GM23338 (cell line): Measurements from ENCODE around the gene SLC4A7. TPM values are rescaled to one million over a fixed set of nuclear protein-coding genes. Genes with fewer than 3 reads are reported as not detected.

Source experiments
- ATAC-seq: fragments of 200-7000 bp; cut with Tn5 transposase; 3 replicates; pipeline ENCODE4 v1.9.1; 2020
- DNase-seq: peaks from one replicate; pipeline ENCODE4 v3.0.0-alpha.2; 2015; ENCODE audit warnings: low spot score
- H2AFZ ChIP-seq: fragments of 200-600 bp; sonication (generic); 2 replicates; pipeline ENCODE4 v1.8.0; 2016; ENCODE audit warnings: antibody characterized with exemption, mild to moderate bottlenecking, moderate library complexity
- H3F3A ChIP-seq: fragments of 200-600 bp; sonication (generic); replicated peaks from 2 replicates; pipeline ENCODE4 v1.8.0; 2017; ENCODE audit warnings: antibody characterized with exemption, mixed run types, low read depth
- H3K27ac ChIP-seq: fragments of 200-600 bp; sonication (generic); 2 replicates; pipeline ENCODE4 v1.6.1; 2016; ENCODE audit warnings: low read depth
- H3K27me3 ChIP-seq: fragments of 200-600 bp; sonication (generic); 2 replicates; pipeline ENCODE4 v1.8.0; 2016; ENCODE audit warnings: mild to moderate bottlenecking, mixed run types, moderate library complexity; ENCODE audit not compliant: insufficient read depth
- H3K36me3 ChIP-seq: fragments of 200-600 bp; sonication (generic); 2 replicates; pipeline ENCODE4 v1.8.0; 2016; ENCODE audit warnings: mild to moderate bottlenecking; ENCODE audit not compliant: insufficient read depth
- H3K4me1 ChIP-seq: fragments of 200-600 bp; sonication (generic); 2 replicates; pipeline ENCODE4 v1.8.0; 2016; ENCODE audit warnings: mild to moderate bottlenecking, moderate library complexity; ENCODE audit not compliant: insufficient read depth
- H3K4me2 ChIP-seq: fragments of 200-600 bp; sonication (generic); 2 replicates; pipeline ENCODE4 v1.7.1; 2017; ENCODE audit warnings: mixed run types
- H3K4me3 ChIP-seq: fragments of 200-600 bp; sonication (generic); 2 replicates; pipeline ENCODE4 v1.6.1; 2016; ENCODE audit warnings: mixed run types
- H3K79me2 ChIP-seq: fragments of 200-600 bp; sonication (generic); replicated peaks from 2 replicates; pipeline ENCODE4 v1.8.0; 2017; ENCODE audit warnings: mild to moderate bottlenecking; ENCODE audit not compliant: insufficient read depth
- H3K9me2 ChIP-seq: fragments of 200-600 bp; sonication (generic); 2 replicates; pipeline ENCODE4 v1.8.0; 2017; ENCODE audit not compliant: insufficient read depth
- H4K20me1 ChIP-seq: fragments of 200-600 bp; sonication (generic); replicated peaks from 2 replicates; pipeline ENCODE4 v1.8.0; 2017; ENCODE audit warnings: mild to moderate bottlenecking; ENCODE audit not compliant: insufficient read depth
- H3K27ac Mint-ChIP-seq: 2 replicates; pipeline ENCODE4 v1.8.0; 2020; ENCODE audit warnings: inconsistent platforms, mild to moderate bottlenecking, moderate library complexity, mixed read lengths
- H3K27me3 Mint-ChIP-seq: 3 replicates; pipeline ENCODE4 v1.8.0; 2022; ENCODE audit warnings: low read depth, mild to moderate bottlenecking, moderate library complexity, mixed read lengths, inconsistent platforms; ENCODE audit not compliant: insufficient read depth, poor library complexity
- H3K36me3 Mint-ChIP-seq: 3 replicates; pipeline ENCODE4 v1.8.0; 2021; ENCODE audit warnings: low read depth, mild to moderate bottlenecking, inconsistent platforms, moderate library complexity, mixed read lengths
- H3K4me1 Mint-ChIP-seq: 3 replicates; pipeline ENCODE4 v1.8.0; 2020; ENCODE audit warnings: mild to moderate bottlenecking, inconsistent platforms, mixed read lengths
- H3K4me3 Mint-ChIP-seq: 3 replicates; pipeline ENCODE4 v1.8.0; 2021; ENCODE audit warnings: moderate library complexity, mild to moderate bottlenecking, inconsistent platforms, mixed read lengths
- H3K9me3 Mint-ChIP-seq: 3 replicates; pipeline ENCODE4 v1.8.0; 2020; ENCODE audit warnings: moderate library complexity, mild to moderate bottlenecking, inconsistent platforms, mixed read lengths
- CREB1 ChIP-seq: fragments of 250-450 bp; sonication (Bioruptor Pico); IDR thresholded peaks from 2 replicates; pipeline ENCODE4 v1.5.0; 2020; ENCODE audit warnings: low read depth, mild to moderate bottlenecking, moderate library complexity
- EZH2 ChIP-seq: fragments of 200-600 bp; sonication (generic); IDR thresholded peaks from one replicate; pipeline ENCODE4 v1.8.0; 2017; ENCODE audit warnings: antibody characterized with exemption, mild to moderate bottlenecking, low read depth; ENCODE audit not compliant: unreplicated experiment
- EZH2phosphoT487 ChIP-seq: fragments of 200-600 bp; sonication (generic); IDR thresholded peaks from one replicate; pipeline ENCODE4 v1.8.1; 2018; ENCODE audit warnings: antibody characterized with exemption; ENCODE audit not compliant: unreplicated experiment
- JUNB ChIP-seq: IDR thresholded peaks from one replicate; pipeline ENCODE4 v1.6.1; 2016; ENCODE audit warnings: antibody characterized with exemption; ENCODE audit not compliant: unreplicated experiment
- NANOG ChIP-seq: IDR thresholded peaks from 2 replicates; pipeline ENCODE4 v1.6.1; 2016; ENCODE audit warnings: antibody characterized with exemption, borderline replicate concordance
- POLR2AphosphoS5 ChIP-seq: IDR thresholded peaks from 2 replicates; pipeline ENCODE4 v1.6.1; 2016; ENCODE audit warnings: antibody characterized with exemption, low read depth
- STAT1 ChIP-seq: IDR thresholded peaks from one replicate; pipeline ENCODE4 v1.6.1; 2016; ENCODE audit warnings: antibody characterized with exemption; ENCODE audit not compliant: unreplicated experiment
- ZNF114 ChIP-seq: fragments of 250-450 bp; sonication (Bioruptor Pico); IDR thresholded peaks from 2 replicates; pipeline ENCODE4 v1.5.0; 2020; ENCODE audit warnings: mild to moderate bottlenecking, moderate library complexity
- ZNF331 ChIP-seq: fragments of 250-450 bp; sonication (Bioruptor Pico); IDR thresholded peaks from 2 replicates; pipeline ENCODE4 v1.5.0; 2020; ENCODE audit warnings: low read depth, mild to moderate bottlenecking, moderate library complexity
- polyA plus RNA-seq: library from polyadenylated mRNA; unstranded; fragments of >200 nt; fragmentation: Nextera tagmentation; extraction: Ambion mirVana; gene quantifications from 2 replicates; pipeline ENCODE4 v1.2.1, GENCODE V29; 2016
- total RNA-seq: library from RNA; depleted of rRNA; stranded (reverse); fragments of >200 nt; shearing (Covaris generic); gene quantifications from 2 replicates; pipeline ENCODE4 v1.2.3, GENCODE V29; 2014
- TF ChIP-seq, protein P1 (sequence below), 2 experiments: fragments of 200-600 bp in 1 of 2; sonication (generic) in 1 of 2; conservative IDR thresholded peaks; 2 replicates each; pipeline versions ENCODE4 v1.5.1 to v1.6.1; 2016 to 2017; ENCODE audit warnings: antibody characterized with exemption in 2 of 2, low read depth in 2 of 2, mild to moderate bottlenecking in 2 of 2, moderate library complexity in 1 of 2
- TF ChIP-seq, protein P2 (sequence below): IDR thresholded peaks from one replicate; pipeline ENCODE4 v1.6.1; 2018; ENCODE audit warnings: antibody characterized with exemption; ENCODE audit not compliant: unreplicated experiment
- TF ChIP-seq, protein P3 (sequence below): IDR thresholded peaks from 2 replicates; pipeline ENCODE4 v1.6.1; 2016; ENCODE audit warnings: antibody characterized with exemption

Gene SLC4A7
- total and polyA plus RNA-seq, 2 experiments from 2014 or later: 44.4 to 101 TPM

DNA sequence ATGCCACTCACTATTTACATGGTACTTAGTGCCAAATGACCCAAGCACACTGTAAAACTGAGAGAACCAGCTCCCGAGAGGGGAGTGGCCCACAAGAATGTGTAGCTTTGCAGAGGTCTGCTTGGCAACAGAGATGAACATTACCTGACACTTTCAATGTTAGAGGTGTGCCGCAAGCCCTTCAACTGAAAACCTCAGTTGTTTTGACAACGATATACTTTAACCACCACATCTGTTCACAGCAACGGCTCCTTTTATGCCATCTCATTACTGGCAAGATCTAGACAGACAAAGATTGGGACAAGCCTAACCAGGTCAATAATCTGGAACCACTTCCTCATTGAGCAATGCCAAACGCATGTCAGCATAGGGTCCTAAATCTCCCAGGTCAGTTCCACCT, 138.7 kb downstream of the SLC4A7 start:
- no peak overlapping the region for H3K27ac Mint-ChIP-seq
- no peaks in the 10 kb centered on the region for H3K27me3 ChIP-seq
- no peak for DNase-seq
- no peaks in the 10 kb centered on the region for H4K20me1 ChIP-seq
- H3K36me3 ChIP-seq: no peaks in the 10 kb centered on the region
- no peak overlapping the region for H3K4me3 ChIP-seq
- H3K9me2 ChIP-seq: no peaks in the 10 kb centered on the region
- no peaks in the 10 kb centered on the region for H3K4me1 Mint-ChIP-seq
- no peaks in the 10 kb centered on the region for H3K4me1 ChIP-seq
- no peak overlapping the region for H3K4me2 ChIP-seq
- H2AFZ ChIP-seq: no peak overlapping the region
- H3K79me2 ChIP-seq: no peaks in the 10 kb centered on the region
- H3K36me3 Mint-ChIP-seq: no peaks in the 10 kb centered on the region
- no peaks in the 10 kb centered on the region for H3K27me3 Mint-ChIP-seq
- no peak overlapping the region for H3K27ac ChIP-seq
- H3F3A ChIP-seq: no peaks in the 10 kb centered on the region
- no peak for ATAC-seq
- TF ChIP-seq EZH2phosphoT487: no peak
- TF ChIP-seq, protein P1, sequence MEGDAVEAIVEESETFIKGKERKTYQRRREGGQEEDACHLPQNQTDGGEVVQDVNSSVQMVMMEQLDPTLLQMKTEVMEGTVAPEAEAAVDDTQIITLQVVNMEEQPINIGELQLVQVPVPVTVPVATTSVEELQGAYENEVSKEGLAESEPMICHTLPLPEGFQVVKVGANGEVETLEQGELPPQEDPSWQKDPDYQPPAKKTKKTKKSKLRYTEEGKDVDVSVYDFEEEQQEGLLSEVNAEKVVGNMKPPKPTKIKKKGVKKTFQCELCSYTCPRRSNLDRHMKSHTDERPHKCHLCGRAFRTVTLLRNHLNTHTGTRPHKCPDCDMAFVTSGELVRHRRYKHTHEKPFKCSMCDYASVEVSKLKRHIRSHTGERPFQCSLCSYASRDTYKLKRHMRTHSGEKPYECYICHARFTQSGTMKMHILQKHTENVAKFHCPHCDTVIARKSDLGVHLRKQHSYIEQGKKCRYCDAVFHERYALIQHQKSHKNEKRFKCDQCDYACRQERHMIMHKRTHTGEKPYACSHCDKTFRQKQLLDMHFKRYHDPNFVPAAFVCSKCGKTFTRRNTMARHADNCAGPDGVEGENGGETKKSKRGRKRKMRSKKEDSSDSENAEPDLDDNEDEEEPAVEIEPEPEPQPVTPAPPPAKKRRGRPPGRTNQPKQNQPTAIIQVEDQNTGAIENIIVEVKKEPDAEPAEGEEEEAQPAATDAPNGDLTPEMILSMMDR (conservative IDR thresholded peaks at IDR 0.05; ENCODE audit: low read depth in 2 of 2): no peak
- no peak for TF ChIP-seq POLR2AphosphoS5
- TF ChIP-seq STAT1: no peak
- no peak for TF ChIP-seq NANOG
- no peak for TF ChIP-seq ZNF331 (CRISPR knock-in tag)
- TF ChIP-seq, protein P2, sequence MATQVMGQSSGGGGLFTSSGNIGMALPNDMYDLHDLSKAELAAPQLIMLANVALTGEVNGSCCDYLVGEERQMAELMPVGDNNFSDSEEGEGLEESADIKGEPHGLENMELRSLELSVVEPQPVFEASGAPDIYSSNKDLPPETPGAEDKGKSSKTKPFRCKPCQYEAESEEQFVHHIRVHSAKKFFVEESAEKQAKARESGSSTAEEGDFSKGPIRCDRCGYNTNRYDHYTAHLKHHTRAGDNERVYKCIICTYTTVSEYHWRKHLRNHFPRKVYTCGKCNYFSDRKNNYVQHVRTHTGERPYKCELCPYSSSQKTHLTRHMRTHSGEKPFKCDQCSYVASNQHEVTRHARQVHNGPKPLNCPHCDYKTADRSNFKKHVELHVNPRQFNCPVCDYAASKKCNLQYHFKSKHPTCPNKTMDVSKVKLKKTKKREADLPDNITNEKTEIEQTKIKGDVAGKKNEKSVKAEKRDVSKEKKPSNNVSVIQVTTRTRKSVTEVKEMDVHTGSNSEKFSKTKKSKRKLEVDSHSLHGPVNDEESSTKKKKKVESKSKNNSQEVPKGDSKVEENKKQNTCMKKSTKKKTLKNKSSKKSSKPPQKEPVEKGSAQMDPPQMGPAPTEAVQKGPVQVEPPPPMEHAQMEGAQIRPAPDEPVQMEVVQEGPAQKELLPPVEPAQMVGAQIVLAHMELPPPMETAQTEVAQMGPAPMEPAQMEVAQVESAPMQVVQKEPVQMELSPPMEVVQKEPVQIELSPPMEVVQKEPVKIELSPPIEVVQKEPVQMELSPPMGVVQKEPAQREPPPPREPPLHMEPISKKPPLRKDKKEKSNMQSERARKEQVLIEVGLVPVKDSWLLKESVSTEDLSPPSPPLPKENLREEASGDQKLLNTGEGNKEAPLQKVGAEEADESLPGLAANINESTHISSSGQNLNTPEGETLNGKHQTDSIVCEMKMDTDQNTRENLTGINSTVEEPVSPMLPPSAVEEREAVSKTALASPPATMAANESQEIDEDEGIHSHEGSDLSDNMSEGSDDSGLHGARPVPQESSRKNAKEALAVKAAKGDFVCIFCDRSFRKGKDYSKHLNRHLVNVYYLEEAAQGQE: no peak
- TF ChIP-seq CREB1 (CRISPR knock-in tag): no peak
- TF ChIP-seq EZH2: no peak
- TF ChIP-seq ZNF114: no peak
- TF ChIP-seq, protein P3, sequence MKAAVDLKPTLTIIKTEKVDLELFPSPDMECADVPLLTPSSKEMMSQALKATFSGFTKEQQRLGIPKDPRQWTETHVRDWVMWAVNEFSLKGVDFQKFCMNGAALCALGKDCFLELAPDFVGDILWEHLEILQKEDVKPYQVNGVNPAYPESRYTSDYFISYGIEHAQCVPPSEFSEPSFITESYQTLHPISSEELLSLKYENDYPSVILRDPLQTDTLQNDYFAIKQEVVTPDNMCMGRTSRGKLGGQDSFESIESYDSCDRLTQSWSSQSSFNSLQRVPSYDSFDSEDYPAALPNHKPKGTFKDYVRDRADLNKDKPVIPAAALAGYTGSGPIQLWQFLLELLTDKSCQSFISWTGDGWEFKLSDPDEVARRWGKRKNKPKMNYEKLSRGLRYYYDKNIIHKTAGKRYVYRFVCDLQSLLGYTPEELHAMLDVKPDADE: no peak
- no peak for TF ChIP-seq JUNB
- H3K4me3 Mint-ChIP-seq: no peak overlapping the region
- no peaks in the 10 kb centered on the region for H3K9me3 Mint-ChIP-seq
